ENCODE results near the gene CDKL4.
"Not testable (repeated sequence)": the region's sequence is repeated elsewhere in the genome, so short reads cannot be mapped to it uniquely, and the experiment has no call there.

Gene CDKL4

GRCh38 chr2:39154944-39155343 lies 88.8 kb downstream of the CDKL4 start:
- H3K4me1 ChIP-seq (ENCODE audit: control insufficient read depth, insufficient read depth, low read length), result peaks cover 82% of the 10 kb centered on the region
- no peaks in the 10 kb centered on the region for H3K27me3 ChIP-seq (replicated peaks; ENCODE audit: control insufficient read depth, insufficient read depth, low read length)
- peak overlapping the region; percentile 90 for H3K9ac ChIP-seq (ENCODE audit: low read length)
- H3K4me3 ChIP-seq (ENCODE audit: low read length), result no peak overlapping the region
- no peak for DNase-seq (ENCODE audit: low read depth)
- no peaks in the 10 kb centered on the region for H3K9me3 ChIP-seq (ENCODE audit: control insufficient read depth, low read length)
- no peaks in the 10 kb centered on the region for H3K36me3 ChIP-seq (ENCODE audit: control insufficient read depth, insufficient read depth, low read length, severe bottlenecking)

GRCh38 chr2:39153312-39153711 lies 90.5 kb downstream of the CDKL4 start:
- peaks cover 66% of the 10 kb centered on the region for H3K4me1 ChIP-seq (ENCODE audit: control insufficient read depth, insufficient read depth, low read length)
- DNase-seq (ENCODE audit: low read depth), result peak; percentile 54
- no peaks in the 10 kb centered on the region for H3K9me3 ChIP-seq (ENCODE audit: control insufficient read depth, low read length)
- peak overlapping the region; percentile 60 for H3K4me3 ChIP-seq (ENCODE audit: low read length)
- H3K36me3 ChIP-seq (ENCODE audit: control insufficient read depth, insufficient read depth, low read length, severe bottlenecking), result no peaks in the 10 kb centered on the region
- H3K9ac ChIP-seq (ENCODE audit: low read length), result peak overlapping the region; percentile 90
- H3K27me3 ChIP-seq (replicated peaks; ENCODE audit: control insufficient read depth, insufficient read depth, low read length), result no peaks in the 10 kb centered on the region

- peak overlapping the region; percentile 90 for H3K9ac ChIP-seq (ENCODE audit: low read length)
- DNase-seq (ENCODE audit: low read depth), result no peak
- no peak overlapping the region for H3K4me3 ChIP-seq (ENCODE audit: low read length)
- no peaks in the 10 kb centered on the region for H3K9me3 ChIP-seq (ENCODE audit: control insufficient read depth, low read length)
- no peaks in the 10 kb centered on the region for H3K36me3 ChIP-seq (ENCODE audit: control insufficient read depth, insufficient read depth, low read length, severe bottlenecking)
- H3K27me3 ChIP-seq (replicated peaks; ENCODE audit: control insufficient read depth, insufficient read depth, low read length), result no peaks in the 10 kb centered on the region
- peaks cover 58% of the 10 kb centered on the region for H3K4me1 ChIP-seq (ENCODE audit: control insufficient read depth, insufficient read depth, low read length)
Observed at GRCh38 chr2:39152504-39152903, 91.3 kb downstream of the CDKL4 start.

- H3K36me3 ChIP-seq (ENCODE audit: control insufficient read depth, insufficient read depth, low read length, severe bottlenecking), result no peaks in the 10 kb centered on the region
- H3K4me3 ChIP-seq (ENCODE audit: low read length), result no peak overlapping the region
- H3K9me3 ChIP-seq (ENCODE audit: control insufficient read depth, low read length), result no peaks in the 10 kb centered on the region
- DNase-seq (ENCODE audit: low read depth), result no peak
- H3K9ac ChIP-seq (ENCODE audit: low read length), result no peak overlapping the region
- peaks cover 52% of the 10 kb centered on the region for H3K4me1 ChIP-seq (ENCODE audit: control insufficient read depth, insufficient read depth, low read length)
- no peaks in the 10 kb centered on the region for H3K27me3 ChIP-seq (replicated peaks; ENCODE audit: control insufficient read depth, insufficient read depth, low read length)
Observed at GRCh38 chr2:39150890-39151497, 92.8 kb downstream of the CDKL4 start.

- H3K9ac ChIP-seq (ENCODE audit: low read length), result no peak overlapping the region
- H3K27me3 ChIP-seq (replicated peaks; ENCODE audit: control insufficient read depth, insufficient read depth, low read length), result no peaks in the 10 kb centered on the region
- no peaks in the 10 kb centered on the region for H3K9me3 ChIP-seq (ENCODE audit: control insufficient read depth, low read length)
- H3K4me1 ChIP-seq (ENCODE audit: control insufficient read depth, insufficient read depth, low read length), result peaks cover 47% of the 10 kb centered on the region
- no peak for DNase-seq (ENCODE audit: low read depth)
- no peak overlapping the region for H3K4me3 ChIP-seq (ENCODE audit: low read length)
- H3K36me3 ChIP-seq (ENCODE audit: control insufficient read depth, insufficient read depth, low read length, severe bottlenecking), result no peaks in the 10 kb centered on the region
Observed at GRCh38 chr2:39150102-39150562, 93.6 kb downstream of the CDKL4 start.

- no peak for DNase-seq (ENCODE audit: low read depth)
- H3K27me3 ChIP-seq (replicated peaks; ENCODE audit: control insufficient read depth, insufficient read depth, low read length), result no peaks in the 10 kb centered on the region
- H3K4me3 ChIP-seq (ENCODE audit: low read length), result no peak overlapping the region
- no peaks in the 10 kb centered on the region for H3K9me3 ChIP-seq (ENCODE audit: control insufficient read depth, low read length)
- no peak overlapping the region for H3K9ac ChIP-seq (ENCODE audit: low read length)
- peaks cover 40% of the 10 kb centered on the region for H3K4me1 ChIP-seq (ENCODE audit: control insufficient read depth, insufficient read depth, low read length)
- H3K36me3 ChIP-seq (ENCODE audit: control insufficient read depth, insufficient read depth, low read length, severe bottlenecking), result no peaks in the 10 kb centered on the region
Observed at GRCh38 chr2:39146630-39147029, 97.1 kb downstream of the CDKL4 start.

GRCh38 chr2:39145906-39146421 lies 97.8 kb downstream of the CDKL4 start:
- H3K4me1 ChIP-seq (ENCODE audit: control insufficient read depth, insufficient read depth, low read length), result peaks cover 43% of the 10 kb centered on the region
- H3K9me3 ChIP-seq (ENCODE audit: control insufficient read depth, low read length), result no peaks in the 10 kb centered on the region
- H3K4me3 ChIP-seq (ENCODE audit: low read length), result no peak overlapping the region
- peak; percentile 25 for DNase-seq (ENCODE audit: low read depth)
- no peaks in the 10 kb centered on the region for H3K36me3 ChIP-seq (ENCODE audit: control insufficient read depth, insufficient read depth, low read length, severe bottlenecking)
- no peaks in the 10 kb centered on the region for H3K27me3 ChIP-seq (replicated peaks; ENCODE audit: control insufficient read depth, insufficient read depth, low read length)
- no peak overlapping the region for H3K9ac ChIP-seq (ENCODE audit: low read length)

GRCh38 chr2:39144416-39144815 lies 99.4 kb downstream of the CDKL4 start:
- peak overlapping the region; percentile 27 for H3K9ac ChIP-seq (ENCODE audit: low read length)
- H3K9me3 ChIP-seq (ENCODE audit: control insufficient read depth, low read length), result no peaks in the 10 kb centered on the region
- DNase-seq (ENCODE audit: low read depth), result no peak
- no peak overlapping the region for H3K4me3 ChIP-seq (ENCODE audit: low read length)
- H3K27me3 ChIP-seq (replicated peaks; ENCODE audit: control insufficient read depth, insufficient read depth, low read length), result no peaks in the 10 kb centered on the region
- H3K36me3 ChIP-seq (ENCODE audit: control insufficient read depth, insufficient read depth, low read length, severe bottlenecking), result no peaks in the 10 kb centered on the region
- H3K4me1 ChIP-seq (ENCODE audit: control insufficient read depth, insufficient read depth, low read length), result peaks cover 54% of the 10 kb centered on the region

GRCh38 chr2:39142904-39143605 lies 100.7 kb downstream of the CDKL4 start:
- H3K4me1 ChIP-seq (ENCODE audit: control insufficient read depth, insufficient read depth, low read length), result peaks cover 54% of the 10 kb centered on the region
- no peak overlapping the region for H3K4me3 ChIP-seq (ENCODE audit: low read length)
- H3K9ac ChIP-seq (ENCODE audit: low read length), result peak overlapping the region; percentile 27
- H3K9me3 ChIP-seq (ENCODE audit: control insufficient read depth, low read length), result no peaks in the 10 kb centered on the region
- no peaks in the 10 kb centered on the region for H3K27me3 ChIP-seq (replicated peaks; ENCODE audit: control insufficient read depth, insufficient read depth, low read length)
- no peak for DNase-seq (ENCODE audit: low read depth)
- H3K36me3 ChIP-seq (ENCODE audit: control insufficient read depth, insufficient read depth, low read length, severe bottlenecking), result no peaks in the 10 kb centered on the region

- Histone ChIP-seq H3K36me3 (ENCODE audit: control insufficient read depth, insufficient read depth, low read length, severe bottlenecking) (no peaks in the 10 kb centered on the region), H3K9ac (ENCODE audit: low read length) (peak overlapping the region; percentile 66), H3K4me1 (ENCODE audit: control insufficient read depth, insufficient read depth, low read length) (peaks cover 54% of the 10 kb centered on the region), H3K9me3 (ENCODE audit: control insufficient read depth, low read length) (no peaks in the 10 kb centered on the region), H3K27me3 (replicated peaks; ENCODE audit: control insufficient read depth, insufficient read depth, low read length) (no peaks in the 10 kb centered on the region), H3K4me3 (ENCODE audit: low read length) (peak overlapping the region; percentile 39)
- DNase-seq (ENCODE audit: low read depth), result no peak
Observed at GRCh38 chr2:39141334-39142271, 102.2 kb downstream of the CDKL4 start.

GRCh38 chr2:39140948-39141333 lies 102.8 kb downstream of the CDKL4 start:
- H3K4me3 ChIP-seq (ENCODE audit: low read length); H3K36me3 ChIP-seq (ENCODE audit: control insufficient read depth, insufficient read depth, low read length, severe bottlenecking); H3K9me3 ChIP-seq (ENCODE audit: control insufficient read depth, low read length); DNase-seq (ENCODE audit: low read depth); H3K27me3 ChIP-seq (replicated peaks; ENCODE audit: control insufficient read depth, insufficient read depth, low read length): not testable (repeated sequence)
- Histone ChIP-seq H3K9ac (ENCODE audit: low read length) (peak overlapping the region; percentile 66), H3K4me1 (ENCODE audit: control insufficient read depth, insufficient read depth, low read length) (peaks cover 51% of the 10 kb centered on the region)
